H9 (cell line): ENCODE results near the gene AP5M1. TPM values are rescaled to one million over a fixed set of nuclear protein-coding genes. Genes with fewer than 3 reads are reported as not detected.
"Not testable (repeated sequence)": the region's sequence is repeated elsewhere in the genome, so short reads cannot be mapped to it uniquely, and the experiment has no call there.

Experiments
- DNase-seq: peaks from one replicate; pipeline ENCODE4 v3.0.0-alpha.2; 2017
- H2AFZ ChIP-seq: one replicate; pipeline ENCODE4 v1.6.1; 2013; ENCODE audit warnings: mild to moderate bottlenecking, low read length, control low read depth, moderate library complexity
- H2AK5ac ChIP-seq: 2 replicates; pipeline ENCODE4 v1.6.1; 2013; ENCODE audit warnings: low read length, control low read depth, mixed read lengths; ENCODE audit not compliant: insufficient read length
- H2BK120ac ChIP-seq: one replicate; pipeline ENCODE4 v1.6.1; 2013; ENCODE audit warnings: low read depth, mild to moderate bottlenecking, low read length, control low read depth, inconsistent platforms; ENCODE audit not compliant: poor library complexity, severe bottlenecking
- H2BK12ac ChIP-seq: 2 replicates; pipeline ENCODE4 v1.6.1; 2013; ENCODE audit warnings: low read length, control low read depth, mixed read lengths, low read depth; ENCODE audit not compliant: insufficient read length
- H2BK15ac ChIP-seq: 2 replicates; pipeline ENCODE4 v1.6.1; 2013; ENCODE audit warnings: low read depth, low read length, control low read depth
- H2BK20ac ChIP-seq: one replicate; pipeline ENCODE4 v1.6.1; 2013; ENCODE audit warnings: low read depth, mild to moderate bottlenecking, low read length, control low read depth, inconsistent platforms; ENCODE audit not compliant: poor library complexity, severe bottlenecking
- H2BK5ac ChIP-seq: 2 replicates; pipeline ENCODE4 v1.6.1; 2013; ENCODE audit warnings: low read length, control low read depth, mixed read lengths; ENCODE audit not compliant: insufficient read length
- H3K14ac ChIP-seq: 2 replicates; pipeline ENCODE4 v1.6.1; 2013; ENCODE audit warnings: low read length, control low read depth; ENCODE audit not compliant: insufficient read depth
- H3K18ac ChIP-seq: 2 replicates; pipeline ENCODE4 v1.6.1; 2013; ENCODE audit warnings: low read depth, mild to moderate bottlenecking, mixed read lengths, low read length, control low read depth; ENCODE audit not compliant: insufficient read length
- H3K23ac ChIP-seq: 2 replicates; pipeline ENCODE4 v1.6.1; 2013; ENCODE audit warnings: low read length, control low read depth, mixed read lengths, low read depth; ENCODE audit not compliant: insufficient read length
- H3K23me2 ChIP-seq: 2 replicates; pipeline ENCODE4 v1.6.1; 2013; ENCODE audit warnings: low read depth, mild to moderate bottlenecking, mixed read lengths, low read length, control low read depth; ENCODE audit not compliant: insufficient read length, poor library complexity, severe bottlenecking
- H3K27ac ChIP-seq: 2 replicates; pipeline ENCODE4 v1.5.1; 2013; ENCODE audit warnings: low read length, control low read depth, mixed read lengths, low read depth; ENCODE audit not compliant: insufficient read length
- H3K27me3 ChIP-seq: 2 replicates; pipeline ENCODE4 v1.6.1; 2013; ENCODE audit warnings: low read length, control low read depth, inconsistent platforms; ENCODE audit not compliant: insufficient read depth
- H3K4ac ChIP-seq: 2 replicates; pipeline ENCODE4 v1.6.1; 2013; ENCODE audit warnings: low read depth, mild to moderate bottlenecking, control low read depth, inconsistent platforms, low read length, moderate library complexity
- H3K4me1 ChIP-seq: 2 replicates; pipeline ENCODE4 v1.6.1; 2013; ENCODE audit warnings: low read length, control low read depth, inconsistent platforms; ENCODE audit not compliant: insufficient read depth
- H3K4me2 ChIP-seq: 2 replicates; pipeline ENCODE4 v1.6.1; 2013; ENCODE audit warnings: low read length, control low read depth, mixed read lengths; ENCODE audit not compliant: insufficient read length, insufficient read depth
- H3K56ac ChIP-seq: 2 replicates; pipeline ENCODE4 v1.6.1; 2013; ENCODE audit warnings: low read depth, mild to moderate bottlenecking, mixed read lengths, low read length, control low read depth; ENCODE audit not compliant: insufficient read length
- H3K79me1 ChIP-seq: 2 replicates; pipeline ENCODE4 v1.6.1; 2013; ENCODE audit warnings: low read depth, mild to moderate bottlenecking, moderate library complexity, low read length, control low read depth, inconsistent platforms; ENCODE audit not compliant: insufficient read depth, poor library complexity, severe bottlenecking
- H3K79me2 ChIP-seq: 2 replicates; pipeline ENCODE4 v1.6.1; 2013; ENCODE audit warnings: low read length, control low read depth, inconsistent platforms; ENCODE audit not compliant: insufficient read depth
- H3K9ac ChIP-seq: 2 replicates; pipeline ENCODE4 v1.6.1; 2013; ENCODE audit warnings: low read length, control low read depth, mixed read lengths; ENCODE audit not compliant: insufficient read length; ENCODE audit errors: extremely low read depth
- H3K9me3 ChIP-seq: one replicate; pipeline ENCODE4 v1.6.1; 2013; ENCODE audit warnings: low read depth, low read length, inconsistent platforms; ENCODE audit not compliant: control insufficient read depth
- H3T11ph ChIP-seq: one replicate; pipeline ENCODE4 v1.6.1; 2013; ENCODE audit warnings: mild to moderate bottlenecking, low read length, control low read depth, inconsistent platforms
- H4K20me1 ChIP-seq: one replicate; pipeline ENCODE4 v1.6.1; 2013; ENCODE audit not compliant: control insufficient read depth, insufficient read length, insufficient read depth
- H4K5ac ChIP-seq: 2 replicates; pipeline ENCODE4 v1.6.1; 2013; ENCODE audit warnings: low read depth, mild to moderate bottlenecking, mixed read lengths, low read length, control low read depth; ENCODE audit not compliant: insufficient read length
- H4K8ac ChIP-seq: replicated peaks from 2 replicates; pipeline ENCODE4 v1.6.1; 2013; ENCODE audit warnings: low read length, control low read depth, mixed read lengths, low read depth; ENCODE audit not compliant: insufficient read length
- H4K91ac ChIP-seq: 2 replicates; pipeline ENCODE4 v1.6.1; 2013; ENCODE audit warnings: low read depth, mild to moderate bottlenecking, moderate library complexity, mixed read lengths, low read length, control low read depth; ENCODE audit not compliant: insufficient read length
- H3K27ac Mint-ChIP-seq, 3 experiments: 2 replicates in 2 of 3; 3 replicates in 1 of 3; pipeline ENCODE4 v1.8.0; 2020 to 2021; ENCODE audit warnings: mixed read lengths in 3 of 3, mild to moderate bottlenecking in 1 of 3, moderate library complexity in 1 of 3
- H3K27me3 Mint-ChIP-seq: 2 replicates; pipeline ENCODE4 v1.8.0; 2021; ENCODE audit warnings: low read depth, mild to moderate bottlenecking, moderate library complexity, mixed read lengths
- H3K36me3 Mint-ChIP-seq, 3 experiments: 2 replicates in 2 of 3; 3 replicates in 1 of 3; pipeline ENCODE4 v1.8.0; 2020 to 2021; ENCODE audit warnings: low read depth in 3 of 3, mixed read lengths in 3 of 3; ENCODE audit not compliant: insufficient read depth in 1 of 3
- H3K4me1 Mint-ChIP-seq, 2 experiments: 2 replicates each; pipeline ENCODE4 v1.8.0; 2020; ENCODE audit warnings: mixed read lengths in 2 of 2
- H3K4me3 Mint-ChIP-seq, 2 experiments: 2 replicates in 1 of 2; 3 replicates in 1 of 2; pipeline ENCODE4 v1.8.0; 2020 to 2021; ENCODE audit warnings: mild to moderate bottlenecking in 2 of 2, mixed read lengths in 2 of 2, moderate library complexity in 1 of 2
- H3K9me3 Mint-ChIP-seq, 2 experiments: 2 replicates in 1 of 2; 3 replicates in 1 of 2; pipeline ENCODE4 v1.8.0; 2020; ENCODE audit warnings: mild to moderate bottlenecking in 2 of 2, mixed read lengths in 2 of 2, moderate library complexity in 1 of 2
- WGBS: extraction: QIAGEN DNeasy Blood & Tissue Kit; methylation state at CpG from one replicate; pipeline ENCODE4 v1.1.7; 2013; ENCODE audit warnings: missing lambda C conversion rate, low lambda C conversion rate, mixed read lengths; ENCODE audit not compliant: insufficient read length; ENCODE audit errors: extremely low coverage; 5-methylcytosine and 5-hydroxymethylcytosine counted together
- total RNA-seq: library from RNA; stranded (reverse); gene quantifications from 2 replicates; pipeline ENCODE4 v1.2.1, GENCODE V29; 2021
- TF ChIP-seq, protein P1 (sequence below): fragments of 200-600 bp; sonication (generic); conservative IDR thresholded peaks from 3 replicates; pipeline ENCODE4 v1.8.0; 2021; ENCODE audit warnings: antibody characterized with exemption, mild to moderate bottlenecking

Gene AP5M1
- total RNA-seq, 1 experiment from 2014 or later, result 42.6 TPM

- Histone ChIP-seq H2BK15ac (no peak overlapping the region), H3K79me2 (no peaks in the 10 kb centered on the region), H2BK20ac (no peak overlapping the region), H3K9me3 (no peaks in the 10 kb centered on the region), H4K8ac (no peak overlapping the region), H3K4me1 (no peaks in the 10 kb centered on the region), H2BK120ac (no peak overlapping the region), H4K91ac (no peak overlapping the region), H3K14ac (no peak overlapping the region), H3K4ac (no peak overlapping the region), H3K9ac (no peak overlapping the region), H3K79me1 (no peaks in the 10 kb centered on the region), H3K4me2 (no peak overlapping the region), H3K56ac (no peak overlapping the region), H3K23ac (no peak overlapping the region), H3K27me3 (no peaks in the 10 kb centered on the region), H3K18ac (no peak overlapping the region), H2BK12ac (no peak overlapping the region), H3K27ac (no peak overlapping the region), H4K5ac (no peak overlapping the region), H2BK5ac (no peak overlapping the region), H4K20me1 (no peaks in the 10 kb centered on the region), H3K23me2 (no peaks in the 10 kb centered on the region), H2AFZ (no peak overlapping the region), H3T11ph (no peak overlapping the region), H2AK5ac (no peak overlapping the region)
- H3K4me1 Mint-ChIP-seq, result no peaks in the 10 kb centered on the region
- H3K4me3 Mint-ChIP-seq, result no peak overlapping the region
- H3K9me3 Mint-ChIP-seq, result peaks cover 20 to 24% of the 10 kb centered on the region in 2 experiments
- TF ChIP-seq, protein P1, sequence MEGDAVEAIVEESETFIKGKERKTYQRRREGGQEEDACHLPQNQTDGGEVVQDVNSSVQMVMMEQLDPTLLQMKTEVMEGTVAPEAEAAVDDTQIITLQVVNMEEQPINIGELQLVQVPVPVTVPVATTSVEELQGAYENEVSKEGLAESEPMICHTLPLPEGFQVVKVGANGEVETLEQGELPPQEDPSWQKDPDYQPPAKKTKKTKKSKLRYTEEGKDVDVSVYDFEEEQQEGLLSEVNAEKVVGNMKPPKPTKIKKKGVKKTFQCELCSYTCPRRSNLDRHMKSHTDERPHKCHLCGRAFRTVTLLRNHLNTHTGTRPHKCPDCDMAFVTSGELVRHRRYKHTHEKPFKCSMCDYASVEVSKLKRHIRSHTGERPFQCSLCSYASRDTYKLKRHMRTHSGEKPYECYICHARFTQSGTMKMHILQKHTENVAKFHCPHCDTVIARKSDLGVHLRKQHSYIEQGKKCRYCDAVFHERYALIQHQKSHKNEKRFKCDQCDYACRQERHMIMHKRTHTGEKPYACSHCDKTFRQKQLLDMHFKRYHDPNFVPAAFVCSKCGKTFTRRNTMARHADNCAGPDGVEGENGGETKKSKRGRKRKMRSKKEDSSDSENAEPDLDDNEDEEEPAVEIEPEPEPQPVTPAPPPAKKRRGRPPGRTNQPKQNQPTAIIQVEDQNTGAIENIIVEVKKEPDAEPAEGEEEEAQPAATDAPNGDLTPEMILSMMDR, result no peak
- DNase-seq, result no peak
- peaks cover 11 to 24% (median 20%) of the 10 kb centered on the region in 3 experiments for H3K36me3 Mint-ChIP-seq
- no peak overlapping the region for H3K27ac Mint-ChIP-seq
- peaks cover 1% of the 10 kb centered on the region; the same call in 1 of the 2 replicates for H3K27me3 Mint-ChIP-seq
These were observed 61.1 kb downstream of the AP5M1 start for GRCh38 chr14:57329833-57330232.

- not testable (repeated sequence) for H3K23ac ChIP-seq, H3K56ac ChIP-seq, H3K4me3 Mint-ChIP-seq, H2BK5ac ChIP-seq, H3K23me2 ChIP-seq, H3K18ac ChIP-seq, H4K8ac ChIP-seq, H3K4me1 ChIP-seq, H2AK5ac ChIP-seq, H3K27me3 Mint-ChIP-seq, H2BK20ac ChIP-seq, H3K9me3 ChIP-seq, H4K91ac ChIP-seq, H3T11ph ChIP-seq, H3K79me2 ChIP-seq, H2BK12ac ChIP-seq, H4K5ac ChIP-seq, H3K27ac ChIP-seq, H4K20me1 ChIP-seq, H3K27ac Mint-ChIP-seq, H3K27me3 ChIP-seq, DNase-seq, H2AFZ ChIP-seq, H3K9ac ChIP-seq, H2BK120ac ChIP-seq, H3K79me1 ChIP-seq, H2BK15ac ChIP-seq, H3K14ac ChIP-seq, H3K4me1 Mint-ChIP-seq, H3K4ac ChIP-seq, H3K4me2 ChIP-seq
- WGBS, result no CpG with 5 or more reads among the region's 4 CpGs
- Mint-ChIP-seq H3K36me3 (peaks cover 15 to 42% (median 23%) of the 10 kb centered on the region in 3 experiments), H3K9me3 (peaks cover 36 to 42% of the 10 kb centered on the region in 2 experiments)
These were observed 63.7 kb downstream of the AP5M1 start for GRCh38 chr14:57332475-57332874.
